HG02571 (cell line): Measurements from ENCODE around the gene IL22RA2.

Experiments used
- ATAC-seq: cut with Tn5 transposase; IDR thresholded peaks from one replicate; pipeline ENCODE4 v1.9.1; 2021; ENCODE audit warnings: mild to moderate bottlenecking, moderate library complexity; ENCODE audit not compliant: unreplicated experiment

Gene IL22RA2

GRCh38 chr6:137097526-137097925, 75.9 kb downstream of the IL22RA2 start:
- ATAC-seq: no peak

- no peak for ATAC-seq
These were observed 76.4 kb downstream of the IL22RA2 start for GRCh38 chr6:137097057-137097456.

- peak; percentile 83 for ATAC-seq
These were observed 77.7 kb downstream of the IL22RA2 start for GRCh38 chr6:137095651-137096238.

GRCh38 chr6:137095093-137095492, 78.4 kb downstream of the IL22RA2 start:
- ATAC-seq: no peak

- no peak for ATAC-seq
These were observed 78.9 kb downstream of the IL22RA2 start for GRCh38 chr6:137094411-137095008.
